NCI-H510A treated with DMSO at 0.1 percent for 48 hours (cell line): ENCODE measurements around the gene CPN1.
"Not testable (repeated sequence)": the region's sequence is repeated elsewhere in the genome, so short reads cannot be mapped to it uniquely, and the experiment has no call there.

ENCODE experiments used
- DNase-seq: peaks from one replicate; lab custom pipeline; 2025; lab: John Stamatoyannopoulos, UW

The CPN1 gene

DNA sequence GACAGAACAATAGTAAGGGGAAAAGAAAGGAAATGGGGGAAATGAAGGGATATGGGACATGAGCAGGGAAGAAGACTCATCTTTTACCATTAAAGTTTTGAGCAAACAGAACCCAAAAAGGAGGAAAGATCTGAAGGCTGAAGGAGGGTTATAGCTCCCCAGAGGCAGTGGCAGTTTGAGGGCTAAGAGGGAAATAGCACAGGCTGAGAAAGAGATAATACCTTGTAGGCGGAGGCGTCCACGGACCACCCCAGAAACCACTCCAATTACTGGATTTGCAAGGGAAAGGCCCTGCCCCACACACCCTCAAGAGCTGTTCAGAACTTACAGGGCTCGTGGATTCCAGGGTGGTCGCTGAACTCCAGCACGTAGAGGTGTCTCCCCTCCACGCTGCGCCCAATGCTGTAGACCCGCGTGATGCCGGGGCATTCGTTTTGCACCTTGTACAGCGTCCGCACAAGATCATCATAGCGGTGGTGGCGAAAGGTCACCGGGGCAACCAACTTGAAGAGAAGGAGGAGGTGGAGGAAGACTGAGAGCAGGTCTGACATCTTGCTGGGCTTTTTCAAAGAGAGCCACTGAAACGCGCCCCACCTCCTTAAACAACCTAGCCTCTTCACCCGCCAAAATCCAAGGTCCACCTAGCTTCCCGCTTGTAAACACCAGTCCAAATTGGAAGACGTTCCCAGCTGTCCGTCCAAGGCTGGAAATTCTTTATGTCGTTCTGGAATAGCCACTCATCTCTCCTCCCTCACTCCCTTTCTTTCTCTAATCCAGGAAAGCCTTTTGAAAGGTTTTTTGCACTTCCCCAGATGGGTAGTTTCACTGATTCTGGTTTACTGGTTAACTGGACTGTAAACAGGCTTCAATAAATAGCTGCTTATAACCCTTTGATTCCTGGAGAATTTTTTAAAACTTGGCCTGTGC is at the start of gene CPN1:
Gene CPN1, minus strand, starts transcription at position 795 of the 927 bp plus-strand sequence. Its CDS starts 244 bp downstream, at position 551.
- DNase-seq: no peak

DNA sequence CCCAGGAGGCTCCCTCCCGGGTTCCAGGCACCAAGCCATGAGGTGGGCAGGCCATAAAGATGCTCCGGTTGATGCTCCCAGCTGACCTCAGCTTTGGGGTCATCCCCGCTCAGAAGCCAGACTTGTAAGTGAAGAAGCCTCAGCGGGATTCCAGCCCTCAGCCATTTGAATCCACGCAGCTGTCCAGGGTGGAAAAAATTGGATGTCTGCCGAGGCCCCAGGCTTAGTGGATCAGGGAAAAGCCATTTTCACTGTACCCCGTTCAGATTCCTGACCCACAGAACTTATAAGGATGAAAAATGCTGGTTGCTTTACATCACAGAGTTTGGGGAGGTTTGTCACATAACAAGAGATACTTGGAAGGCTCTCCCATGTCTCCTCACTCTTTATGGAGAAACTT is 49.2 kb upstream of the CPN1 start:
- DNase-seq: no peak

DNA sequence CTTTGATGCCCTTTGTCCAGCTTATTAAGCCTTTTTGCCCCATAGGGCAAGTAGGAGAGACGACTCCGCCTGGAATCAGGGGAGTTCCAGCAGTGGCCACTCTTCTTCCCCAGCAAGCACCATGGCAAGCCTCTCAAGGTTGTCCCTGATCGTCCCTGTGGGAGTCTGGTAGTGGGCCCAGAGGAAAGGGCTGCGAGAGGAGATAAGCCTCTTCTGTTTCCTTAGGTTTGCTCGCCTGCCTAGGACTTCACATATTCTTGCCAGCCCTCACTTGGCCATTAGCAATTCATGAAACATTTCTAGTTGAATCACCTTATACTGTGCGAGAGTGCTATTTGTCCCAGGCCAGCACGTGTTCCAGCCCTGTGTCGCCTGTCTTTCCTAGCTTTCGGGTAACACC is 47.8 kb upstream of the CPN1 start:
- DNase-seq: no peak

DNA sequence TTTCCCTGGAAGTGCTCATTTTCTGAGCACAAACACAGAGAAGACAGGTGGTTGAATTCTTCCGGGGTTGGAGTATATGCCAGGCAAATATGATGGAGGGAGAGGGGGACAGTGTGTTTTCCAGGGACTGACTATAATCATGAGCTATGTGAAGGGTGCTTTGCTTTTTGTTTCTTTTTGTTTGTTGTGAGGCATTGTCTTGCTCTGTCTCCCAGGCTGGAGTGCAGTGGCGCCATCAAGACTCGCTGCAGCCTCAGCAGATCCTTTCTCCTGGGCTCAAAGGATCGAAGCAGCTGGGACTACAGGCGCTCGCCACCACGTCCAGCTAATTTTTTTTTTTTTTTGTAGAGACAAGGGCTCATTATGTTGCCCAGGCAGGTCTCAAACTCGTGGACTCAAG is 47.3 kb upstream of the CPN1 start:
- no peak for DNase-seq

DNA sequence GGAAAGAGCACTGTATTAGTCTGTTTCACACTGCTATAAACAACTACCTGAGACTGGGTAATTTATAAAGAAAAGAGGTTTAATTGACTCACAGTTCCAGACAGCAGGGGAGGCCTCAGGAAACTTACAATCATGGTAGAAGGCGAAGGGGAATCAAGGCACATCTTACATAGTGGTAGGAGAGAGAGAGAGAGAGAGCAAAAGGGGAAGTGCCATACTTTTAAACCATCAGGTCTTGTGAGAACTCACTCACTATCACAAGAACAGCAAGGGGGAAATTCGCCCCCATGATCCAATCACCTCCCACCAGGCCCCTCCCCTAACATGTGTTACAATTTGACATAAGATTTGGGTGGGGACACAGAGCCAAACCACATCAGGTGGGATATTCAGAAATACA is 43.7 kb upstream of the CPN1 start:
- not testable (repeated sequence) for DNase-seq

DNA sequence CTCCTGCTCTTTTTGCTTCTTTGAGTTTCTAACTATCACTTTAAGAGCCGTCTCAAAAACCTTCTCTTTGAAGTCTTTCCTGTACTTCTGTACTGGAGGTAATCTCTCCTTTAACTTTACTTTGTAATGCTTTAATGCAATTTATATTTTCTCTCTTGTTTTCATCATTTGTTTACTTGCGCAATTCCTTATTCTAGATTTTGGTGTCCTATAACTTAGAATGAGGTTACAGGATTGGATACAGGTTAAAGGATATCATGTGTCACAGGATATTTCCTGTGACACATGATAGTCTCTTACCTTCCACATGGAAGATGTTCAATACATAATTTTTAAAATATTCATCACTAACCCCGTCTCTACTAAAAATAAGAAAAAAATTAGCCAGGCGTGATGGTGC is 42.4 kb upstream of the CPN1 start:
- no peak for DNase-seq

DNA sequence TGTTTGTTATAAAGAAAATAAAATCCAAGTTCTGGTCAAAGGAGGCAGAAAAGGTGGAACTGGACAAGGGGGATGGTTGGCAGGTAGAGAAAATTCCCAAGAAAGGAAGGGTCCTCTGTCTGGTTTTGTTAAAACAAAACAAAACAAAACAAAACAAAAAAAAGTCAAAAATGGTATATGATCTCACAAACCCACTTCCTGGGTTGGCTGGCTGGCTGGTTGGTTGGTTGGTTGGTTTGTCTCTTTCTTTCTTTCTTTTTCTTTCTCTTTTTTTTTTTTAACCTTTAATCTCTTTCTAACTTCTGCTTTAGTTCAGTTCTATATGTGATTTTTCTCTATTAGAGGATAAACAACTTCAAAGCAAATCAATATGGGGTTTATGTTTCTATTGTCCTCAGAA is 41.1 kb upstream of the CPN1 start:
- DNase-seq: no peak

DNA sequence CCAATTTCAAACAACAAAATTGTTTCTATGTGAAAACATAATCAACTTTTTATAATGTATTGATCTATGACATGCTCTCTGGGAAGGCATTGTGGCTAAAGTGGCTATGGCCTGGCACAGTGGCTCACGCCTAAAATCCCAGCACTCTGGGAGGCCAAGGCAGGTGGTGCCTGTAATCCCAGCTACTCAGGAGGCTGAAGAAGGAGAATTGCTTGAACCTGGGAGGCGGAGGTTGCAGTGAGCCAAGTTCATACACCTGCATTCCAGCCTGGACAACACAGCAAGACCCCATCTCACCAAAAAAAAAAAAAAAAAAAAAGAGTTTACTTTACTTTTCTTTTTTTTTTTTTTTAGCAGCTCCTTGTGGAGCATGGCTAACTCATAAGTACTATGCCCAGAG is 38.9 kb upstream of the CPN1 start:
- DNase-seq: no peak

DNA sequence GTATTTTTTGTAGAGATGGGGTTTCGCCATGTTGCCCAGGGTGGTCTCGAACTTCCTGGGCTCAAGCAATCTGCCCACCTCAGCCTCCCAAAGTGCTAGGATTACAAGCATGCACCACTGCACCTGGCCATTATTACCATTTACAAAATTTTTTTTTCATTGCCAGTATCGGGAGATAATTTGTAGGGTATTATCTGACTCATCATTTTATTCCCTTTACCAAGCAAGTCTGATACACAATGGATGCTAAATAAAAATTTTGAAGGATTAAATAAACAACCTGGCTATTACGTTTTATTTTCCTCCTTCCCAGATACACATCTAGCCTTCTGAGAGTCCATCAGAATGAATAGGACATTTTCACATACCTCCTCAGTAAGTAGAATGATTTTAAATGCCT is 38.1 kb upstream of the CPN1 start:
- DNase-seq: no peak

DNA sequence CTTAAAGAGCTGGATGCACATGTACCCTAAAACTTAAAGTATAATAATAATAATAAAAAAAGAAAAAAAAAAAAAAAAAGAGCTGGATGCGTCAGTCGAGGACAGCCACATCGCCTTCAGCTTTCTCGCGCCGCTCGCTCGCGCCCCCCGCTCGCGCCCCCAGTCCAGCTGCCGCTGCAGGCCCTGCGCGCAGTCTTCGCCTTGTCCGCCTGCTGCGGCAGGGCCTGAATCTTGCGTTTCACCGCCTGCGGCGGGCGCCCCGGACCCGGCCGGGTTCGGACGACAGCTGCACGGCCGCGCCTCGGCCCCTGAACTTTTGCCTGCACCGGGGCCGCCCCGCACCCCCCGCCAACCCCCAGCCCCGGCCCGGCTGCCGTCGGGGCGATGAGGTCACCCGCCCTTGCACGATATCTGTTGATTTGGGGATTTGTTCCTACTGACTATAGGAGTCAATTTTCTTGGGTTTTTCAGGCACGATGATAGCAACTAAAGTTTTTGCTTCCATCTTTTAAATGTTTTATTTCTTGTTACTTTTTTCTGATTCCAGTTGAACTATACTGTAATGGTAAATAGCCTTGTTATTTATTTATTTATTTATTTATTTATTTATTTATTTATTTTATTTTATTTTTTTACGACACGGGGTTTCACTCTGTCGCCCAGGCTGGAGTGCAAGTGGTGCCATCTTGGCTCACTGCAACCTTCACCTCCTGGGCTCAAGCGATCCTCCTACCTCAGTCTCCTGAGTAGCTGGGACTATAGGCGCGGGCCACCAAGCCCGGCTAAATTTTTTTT is 33.5 kb upstream of the CPN1 start:
- DNase-seq: no peak

DNA sequence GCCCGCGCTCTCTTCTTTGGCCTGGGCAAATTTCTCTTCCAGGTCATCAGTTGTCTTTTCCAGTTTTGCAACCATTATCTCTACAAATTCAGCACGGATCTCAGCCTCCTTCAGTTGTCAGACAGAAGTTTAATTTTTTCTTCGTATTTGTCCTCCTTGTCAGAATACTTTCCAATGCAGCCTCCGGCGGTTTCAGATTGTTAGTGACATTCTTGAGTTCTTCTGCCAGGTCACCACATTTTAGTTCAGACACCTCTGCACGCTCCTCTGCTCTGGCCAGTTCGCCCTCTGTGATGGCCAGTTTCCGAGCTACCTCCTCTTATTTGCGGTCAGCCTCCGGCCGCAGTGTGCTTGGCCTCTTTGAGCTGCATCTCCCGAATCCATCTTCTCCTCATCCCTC is 32.8 kb upstream of the CPN1 start:
- DNase-seq: no peak

DNA sequence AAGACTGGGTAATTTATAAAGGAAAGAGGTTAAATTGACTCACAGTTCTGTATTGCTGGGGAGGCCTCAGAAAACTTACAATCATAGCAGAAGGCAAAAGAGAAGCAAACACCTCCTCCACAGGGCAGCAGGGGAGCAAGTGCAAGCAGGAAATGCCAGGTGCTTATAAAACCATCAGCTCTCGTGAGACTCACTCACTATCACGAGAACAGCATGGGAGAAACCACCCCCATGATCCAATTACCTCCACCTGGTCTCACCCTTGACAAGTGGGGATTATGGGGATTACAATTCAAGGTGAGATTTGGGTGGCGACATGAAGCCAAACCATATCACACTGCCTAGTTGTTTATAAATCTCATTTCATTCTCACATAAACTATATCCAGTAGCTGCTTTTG is 28.0 kb upstream of the CPN1 start:
- DNase-seq: peak; percentile 7

DNA sequence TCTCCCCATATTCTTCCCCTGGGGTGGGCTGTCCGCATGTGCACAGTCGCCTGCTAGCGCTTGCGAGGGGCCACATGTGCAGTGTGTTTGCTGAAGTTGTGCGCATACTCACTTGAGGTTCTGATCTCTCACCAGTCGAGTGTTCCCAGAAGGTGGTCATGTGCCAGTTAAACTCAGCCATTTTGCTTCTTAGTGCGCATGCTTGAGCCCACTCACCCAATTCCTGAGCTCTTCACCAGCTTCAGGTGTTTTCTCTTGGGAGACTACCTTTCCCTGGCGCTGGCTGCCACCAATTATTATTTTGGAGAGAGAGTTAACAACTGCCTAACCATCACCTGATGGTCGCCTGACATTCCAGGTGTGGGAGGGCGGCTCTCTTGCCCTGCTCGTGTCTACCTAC is 25.2 kb upstream of the CPN1 start:
- no peak for DNase-seq

DNA sequence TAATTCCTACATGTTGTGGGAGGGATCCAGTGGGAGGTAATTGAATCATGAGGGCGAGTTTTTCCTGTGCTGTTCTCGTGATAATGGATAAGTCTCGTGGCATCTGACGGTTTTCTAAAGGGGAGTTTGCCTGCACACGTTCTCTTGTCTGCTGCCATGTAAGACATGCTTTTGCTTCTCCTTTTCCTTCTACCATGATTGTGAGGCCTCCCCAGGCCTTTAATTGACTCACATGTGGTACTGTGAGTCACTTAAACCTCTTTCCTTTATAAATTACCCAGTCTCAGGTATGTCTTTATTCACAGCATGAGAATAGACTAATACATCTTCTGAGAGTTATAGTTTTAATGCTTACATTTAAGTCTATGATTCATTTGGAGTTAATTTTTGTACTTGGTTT is 22.6 kb upstream of the CPN1 start:
- DNase-seq: no peak

DNA sequence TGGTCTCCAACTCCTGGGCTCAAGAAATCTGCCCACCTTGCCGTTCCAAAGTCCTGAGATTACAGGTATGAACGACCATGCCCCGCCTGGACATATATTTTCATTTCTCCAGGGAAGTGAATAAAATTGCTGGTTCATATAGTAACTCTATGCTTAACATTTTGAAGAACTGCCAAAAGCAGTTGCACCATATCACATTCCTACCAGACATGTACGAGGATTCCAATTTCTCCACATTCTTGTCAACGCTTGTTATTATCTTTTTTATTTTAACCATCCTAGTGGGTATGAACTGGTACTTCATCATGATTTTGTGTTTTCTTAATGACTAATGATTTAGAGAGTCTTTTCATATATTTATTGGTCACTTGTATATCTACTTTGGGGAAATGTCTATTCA is 21.9 kb upstream of the CPN1 start:
- DNase-seq: no peak

DNA sequence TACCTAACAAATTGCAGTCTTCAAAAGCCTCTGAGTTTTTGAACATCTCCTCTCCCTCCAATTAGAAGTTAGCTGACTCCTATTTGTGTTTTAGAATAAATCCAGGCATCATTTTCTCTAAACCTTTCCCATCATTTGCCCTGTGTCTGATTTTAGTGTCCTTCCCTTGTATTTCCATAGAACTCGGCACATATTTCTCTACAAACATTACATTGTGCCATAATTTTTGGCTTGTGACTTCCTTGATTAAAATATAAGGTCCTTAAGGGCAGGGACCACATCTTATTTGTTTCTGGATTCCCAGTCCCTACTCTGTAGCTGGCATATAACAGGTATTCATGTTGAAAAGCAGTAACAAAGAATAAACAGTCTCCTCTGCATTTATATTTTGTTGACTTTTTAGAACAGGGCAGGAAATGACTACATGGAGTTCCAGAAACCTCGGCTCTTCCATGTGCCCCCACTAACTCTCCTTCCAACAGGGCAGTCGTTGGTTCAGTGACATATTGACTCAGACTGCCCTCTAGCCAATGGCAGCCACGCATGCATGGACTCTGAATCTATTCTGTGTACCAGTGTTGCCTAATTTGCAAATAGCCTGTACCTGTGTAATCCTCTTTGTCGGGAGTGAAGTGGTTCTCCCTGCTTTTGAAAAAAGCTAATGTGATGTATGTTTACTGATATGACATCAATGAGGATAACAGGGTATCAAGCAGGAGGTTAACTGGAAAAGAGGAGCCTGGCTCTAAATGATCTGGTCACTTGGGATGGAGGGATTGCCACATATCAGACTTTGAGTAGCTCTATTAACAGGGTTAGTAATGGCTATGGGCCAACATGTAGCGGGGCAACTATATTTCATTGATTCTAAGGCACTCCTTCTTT is 19.8 kb upstream of the CPN1 start:
- peak; percentile 26 for DNase-seq

DNA sequence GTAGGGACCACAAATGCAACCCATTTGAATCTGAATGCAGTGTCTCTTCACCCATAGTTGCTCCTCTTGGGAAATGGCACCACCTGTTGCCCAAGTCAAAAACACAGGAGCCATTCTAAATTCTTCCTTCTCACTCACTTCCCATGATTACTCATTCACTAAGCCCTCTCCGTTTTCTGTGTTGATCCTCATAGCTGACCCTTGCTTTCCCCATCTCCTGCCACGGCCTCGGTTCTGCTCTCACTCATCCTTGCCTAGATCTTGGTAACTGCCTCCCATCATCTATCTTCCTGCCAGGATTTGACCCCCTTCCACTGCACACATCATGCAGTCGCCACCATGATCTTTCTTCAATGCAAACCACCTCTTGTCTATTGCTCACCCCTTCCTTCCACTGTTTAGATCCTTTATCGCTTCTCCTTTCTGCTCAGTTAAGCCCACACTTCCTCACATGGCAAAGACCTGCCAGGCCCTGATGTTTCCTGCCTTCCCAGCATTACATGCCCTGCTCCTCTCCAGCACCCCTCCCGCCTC is 19.0 kb upstream of the CPN1 start:
- DNase-seq: no peak

DNA sequence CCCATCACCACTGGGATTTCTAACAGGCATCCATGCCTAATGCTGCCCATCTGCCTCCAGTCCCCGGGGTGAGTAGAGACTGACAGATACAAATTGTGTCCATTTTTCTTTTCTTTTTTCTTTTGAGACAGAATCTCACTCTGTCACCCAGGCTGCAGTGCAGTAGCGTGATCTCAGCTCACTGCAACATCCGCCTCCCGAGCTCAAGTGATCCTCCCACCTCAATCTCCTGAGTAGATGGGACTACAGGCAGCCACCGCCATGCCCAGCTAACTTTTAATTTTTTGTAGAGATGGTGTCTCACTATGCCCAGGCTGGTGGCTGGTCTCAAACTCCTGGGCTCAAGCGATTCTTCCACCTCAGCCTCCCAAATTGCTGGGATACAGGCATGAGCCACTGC is 7.6 kb upstream of the CPN1 start:
- no peak for DNase-seq

DNA sequence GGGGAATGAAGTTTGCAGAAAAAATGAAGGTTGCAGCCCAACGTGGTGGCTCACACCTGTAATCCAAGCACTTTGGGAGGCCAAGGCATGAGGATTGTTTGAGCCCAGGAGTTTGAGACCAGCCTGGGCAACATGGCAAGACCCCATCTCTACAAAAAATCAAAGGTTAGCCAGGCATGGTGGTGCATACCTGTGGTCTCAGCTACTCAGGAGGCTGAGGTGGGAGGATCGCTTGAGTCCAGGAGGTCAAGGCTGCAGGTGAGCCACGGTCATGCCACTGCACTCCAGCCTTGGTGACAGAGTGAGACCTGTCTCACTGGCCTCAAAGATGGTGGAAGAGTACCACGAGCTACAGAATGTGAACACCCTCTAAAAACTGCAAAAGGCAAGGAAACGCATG is 5.0 kb upstream of the CPN1 start:
- not testable (repeated sequence) for DNase-seq

DNA sequence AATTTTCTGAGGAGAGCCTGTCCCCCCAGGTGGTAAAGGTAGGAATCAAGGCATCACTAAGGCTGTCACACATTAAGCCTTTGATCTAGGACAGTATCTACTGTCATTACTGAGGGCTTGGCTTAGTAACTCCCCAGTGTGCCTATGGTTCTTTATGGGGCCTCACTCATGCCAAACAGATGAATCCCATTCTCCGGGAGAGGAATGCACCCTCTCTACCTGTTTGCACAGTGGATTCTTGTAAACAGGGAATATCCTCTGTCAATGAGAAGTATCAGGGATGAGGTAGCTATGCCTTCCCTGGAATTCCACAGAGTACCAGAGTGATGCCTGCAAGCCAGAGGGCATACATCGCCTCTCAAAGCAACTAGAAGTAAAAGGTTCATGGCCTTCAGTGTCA is 3.9 kb upstream of the CPN1 start:
- no peak for DNase-seq

DNA sequence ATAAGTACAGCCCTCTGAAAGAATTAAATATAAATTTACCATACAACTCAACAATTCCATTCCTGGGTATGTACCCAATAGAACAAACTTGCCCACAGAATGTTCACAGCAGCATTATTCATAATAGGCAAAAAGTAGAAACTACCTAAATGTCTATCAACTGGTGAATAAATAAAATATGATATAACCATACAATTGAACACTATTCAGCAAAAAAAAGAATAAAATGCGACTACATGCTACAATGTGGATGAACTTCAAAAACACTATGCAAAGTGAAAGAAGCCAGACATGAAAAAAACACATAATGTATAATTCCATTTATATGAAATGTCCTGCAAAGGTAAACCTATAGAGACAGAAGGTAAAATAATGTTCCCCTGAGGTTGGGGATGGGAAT is 2.0 kb upstream of the CPN1 start:
- DNase-seq: no peak

DNA sequence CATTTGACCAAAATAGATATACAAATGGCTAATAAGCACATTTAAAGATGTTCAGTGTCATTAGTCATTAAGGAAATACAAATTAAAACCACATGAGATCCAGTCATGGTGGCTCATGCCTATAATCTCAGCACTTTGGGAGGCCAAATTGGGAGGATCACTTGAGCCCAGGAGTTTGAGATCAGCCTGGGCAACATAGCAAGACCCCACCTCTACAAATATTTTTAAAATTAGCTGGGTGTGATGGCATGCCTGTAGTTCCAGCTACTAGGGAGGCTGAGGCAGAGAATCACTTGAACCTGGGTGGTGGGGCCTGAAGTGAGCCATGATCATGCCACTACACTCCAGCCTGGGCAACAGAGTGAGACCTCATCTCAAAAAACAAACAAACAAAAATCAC is 607 bp upstream of the CPN1 start:
- not testable (repeated sequence) for DNase-seq
